Fibroblast of mammary gland (primary cell): ENCODE data around the gene EFHB.
"Not testable (repeated sequence)": the region's sequence is repeated elsewhere in the genome, so short reads cannot be mapped to it uniquely, and the experiment has no call there.

ENCODE experiments used
- DNase-seq: peaks from one replicate; pipeline ENCODE4 v3.0.0-alpha.2; 2010; ENCODE audit warnings: low read depth
- H3K4me3 ChIP-seq: 2 replicates; pipeline ENCODE4 v1.5.1; 2011; ENCODE audit warnings: low read depth, mild to moderate bottlenecking, low read length, moderate library complexity; ENCODE audit not compliant: control insufficient read depth
- CTCF ChIP-seq: conservative IDR thresholded peaks from 2 replicates; pipeline ENCODE4 v1.5.1; 2011; ENCODE audit warnings: low read depth, low read length, inconsistent platforms; ENCODE audit not compliant: control insufficient read depth, insufficient read depth

EFHB gene

GRCh38 chr3:19891740-19892139 is 42.3 kb downstream of the EFHB start:
- no peak for TF ChIP-seq CTCF
- no peak overlapping the region for H3K4me3 ChIP-seq
- DNase-seq, result peak; percentile 71

GRCh38 chr3:19888428-19889152 is 45.4 kb downstream of the EFHB start:
- no peak for TF ChIP-seq CTCF
- peak overlapping the region; percentile 16 for H3K4me3 ChIP-seq
- no peak for DNase-seq

- not testable (repeated sequence) for DNase-seq
These were observed 46.9 kb downstream of the EFHB start for GRCh38 chr3:19887122-19887521.

GRCh38 chr3:19886404-19886803 is 47.6 kb downstream of the EFHB start:
- no peak for DNase-seq
- TF ChIP-seq CTCF, result no peak
- no peak overlapping the region for H3K4me3 ChIP-seq

More at GRCh38 chr3:19887122-19887521, 46.9 kb downstream of the EFHB start:
- H3K4me3 ChIP-seq, result not testable (repeated sequence)

GRCh38 chr3:19885468-19885867 is 48.5 kb downstream of the EFHB start:
- peak; percentile 60 for TF ChIP-seq CTCF
- no peak overlapping the region for H3K4me3 ChIP-seq
- peak; percentile 49 for DNase-seq

- DNase-seq, result no peak
- TF ChIP-seq CTCF, result no peak
- H3K4me3 ChIP-seq, result no peak overlapping the region
These were observed 52.2 kb downstream of the EFHB start for GRCh38 chr3:19881852-19882251.

GRCh38 chr3:19881036-19881435 is 53.0 kb downstream of the EFHB start:
- no peak for DNase-seq
- no peak for TF ChIP-seq CTCF
- H3K4me3 ChIP-seq, result no peak overlapping the region
